AG09309 (cell line): ENCODE data around the gene APLP2.

ENCODE experiments used
- DNase-seq: peaks from one replicate; pipeline ENCODE4 v3.0.0-alpha.2; 2010; ENCODE audit warnings: low read depth
- H3K4me3 ChIP-seq: 2 replicates; pipeline ENCODE4 v1.5.1; 2011; ENCODE audit warnings: mild to moderate bottlenecking, low read depth, low read length, moderate library complexity; ENCODE audit not compliant: control insufficient read depth
- CTCF ChIP-seq: IDR thresholded peaks from 2 replicates; pipeline ENCODE4 v1.5.1; 2011; ENCODE audit warnings: mild to moderate bottlenecking, low read depth, low read length, inconsistent platforms; ENCODE audit not compliant: insufficient read depth, control insufficient read depth; ENCODE audit errors: missing control alignments

APLP2 gene

DNA sequence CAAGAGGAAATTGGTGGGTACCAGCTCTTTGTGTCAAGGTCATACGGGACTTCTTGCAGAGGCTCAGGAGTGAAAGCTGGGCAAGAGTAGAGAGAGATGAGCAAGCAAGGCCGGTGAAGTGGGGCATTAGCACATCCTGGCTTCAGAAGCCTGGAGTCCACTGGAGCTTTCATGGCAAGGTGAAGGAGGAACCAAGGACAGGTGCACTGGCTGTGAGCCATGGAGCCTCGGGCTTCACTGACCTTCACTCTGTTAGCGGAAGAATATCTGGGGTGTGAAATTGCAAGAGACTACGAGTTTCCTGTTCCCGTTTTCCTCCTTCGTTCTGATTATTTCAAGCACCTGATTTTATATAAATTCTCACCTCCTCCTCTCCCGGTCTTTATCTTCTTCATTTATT is 64.0 kb downstream of the APLP2 start:
- no peak for DNase-seq
- no peak overlapping the region for H3K4me3 ChIP-seq
- no peak for TF ChIP-seq CTCF

DNA sequence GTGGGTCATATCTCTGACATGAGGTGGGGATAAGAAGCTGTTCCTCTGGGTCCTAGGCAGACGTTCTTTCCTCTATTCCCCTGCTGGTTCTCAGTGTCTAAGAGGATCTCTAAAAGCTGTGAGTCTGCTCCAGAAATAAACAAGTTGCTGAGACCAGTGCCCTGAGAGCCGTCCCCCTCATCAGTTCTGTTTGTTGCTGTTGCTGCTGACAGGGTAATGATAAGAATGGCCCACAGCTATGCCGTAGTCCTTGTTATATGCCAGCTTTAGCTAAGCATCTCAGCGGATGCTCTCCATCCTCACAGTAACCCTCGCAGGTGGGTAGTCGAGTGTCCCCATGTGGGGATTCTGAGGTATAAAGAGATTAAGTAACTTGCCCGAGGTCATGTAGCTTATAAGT is 66.4 kb downstream of the APLP2 start:
- no peak overlapping the region for H3K4me3 ChIP-seq
- DNase-seq: no peak
- TF ChIP-seq CTCF: no peak

GRCh38 chr11:130137999-130138398 is 68.3 kb downstream of the APLP2 start:
- H3K4me3 ChIP-seq: no peak overlapping the region
- DNase-seq: no peak
- TF ChIP-seq CTCF: no peak

DNA sequence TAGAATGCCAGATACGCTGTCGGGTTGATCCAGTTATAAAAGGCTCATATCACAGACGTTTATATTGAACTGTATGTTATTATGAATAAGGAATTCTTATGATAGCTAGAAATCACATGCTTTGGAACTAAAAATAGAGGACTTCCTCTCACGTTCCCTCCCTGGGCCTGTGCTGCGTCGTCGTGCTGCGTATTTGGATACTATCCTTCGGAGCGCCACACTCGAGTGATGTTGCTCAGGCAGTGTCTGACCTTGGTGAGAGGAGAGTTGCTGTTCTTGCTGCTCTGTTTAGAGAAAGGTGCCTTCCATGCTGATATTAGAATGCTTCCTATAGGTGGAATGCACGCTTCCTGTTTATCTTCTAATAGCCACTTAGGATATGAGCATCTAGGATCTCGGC is 69.7 kb downstream of the APLP2 start:
- DNase-seq: no peak
- TF ChIP-seq CTCF: no peak
- no peak overlapping the region for H3K4me3 ChIP-seq

- no peak for DNase-seq
- TF ChIP-seq CTCF: no peak
- no peak overlapping the region for H3K4me3 ChIP-seq
Observed at GRCh38 chr11:130141561-130142341, 72.1 kb downstream of the APLP2 start.

DNA sequence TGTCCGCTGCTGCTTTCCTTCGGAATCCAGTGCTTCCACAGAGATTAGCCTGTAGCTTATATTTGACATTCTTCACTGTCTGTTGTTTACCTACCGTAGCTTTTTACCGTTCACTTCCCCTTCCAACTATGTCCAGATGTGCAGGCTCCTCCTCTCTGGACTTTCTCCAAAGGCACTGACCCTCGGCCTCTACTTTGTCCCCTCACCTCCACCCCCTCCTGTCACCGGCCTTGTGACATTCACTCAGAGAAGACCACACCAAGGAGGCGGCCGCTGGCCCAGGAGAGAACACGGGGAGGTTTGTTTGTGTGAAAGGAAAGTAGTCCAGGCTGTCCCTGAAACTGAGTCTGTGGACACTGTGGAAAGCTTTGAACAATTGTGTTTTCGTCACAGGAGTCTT is 74.4 kb downstream of the APLP2 start:
- DNase-seq: no peak
- no peak for TF ChIP-seq CTCF
- no peak overlapping the region for H3K4me3 ChIP-seq
